Chondrocyte (in vitro differentiated cells): ENCODE data around the gene PLA2G5. TPM values are rescaled to one million over a fixed set of nuclear protein-coding genes. Genes with fewer than 3 reads are reported as not detected.

Experiments
- DNase-seq: peaks from one replicate; pipeline ENCODE4 v3.0.0; 2021; ENCODE audit warnings: mixed read lengths, low spot score
- H3K27ac Mint-ChIP-seq: one replicate; pipeline ENCODE4 v1.8.0; 2021; ENCODE audit warnings: mild to moderate bottlenecking, moderate library complexity, mixed read lengths; ENCODE audit not compliant: unreplicated experiment
- H3K27me3 Mint-ChIP-seq: 2 replicates; pipeline ENCODE4 v1.8.0; 2021; ENCODE audit warnings: low read depth, mixed read lengths
- H3K36me3 Mint-ChIP-seq: 2 replicates; pipeline ENCODE4 v1.8.0; 2021; ENCODE audit warnings: low read depth, mixed read lengths
- H3K4me1 Mint-ChIP-seq: 2 replicates; pipeline ENCODE4 v1.8.0; 2021; ENCODE audit warnings: low read depth, mild to moderate bottlenecking, mixed read lengths
- H3K4me3 Mint-ChIP-seq: one replicate; pipeline ENCODE4 v1.8.0; 2021; ENCODE audit warnings: mild to moderate bottlenecking, moderate library complexity, mixed read lengths; ENCODE audit not compliant: unreplicated experiment
- H3K9me3 Mint-ChIP-seq: 2 replicates; pipeline ENCODE4 v1.8.0; 2021; ENCODE audit warnings: low read depth, mixed read lengths
- CTCF ChIP-seq: fragments of 200-600 bp; sonication (generic); IDR thresholded peaks from 2 replicates; pipeline ENCODE4 v1.5.0; 2021; ENCODE audit warnings: antibody characterized with exemption, mild to moderate bottlenecking, moderate library complexity
- total RNA-seq: library from RNA; stranded (reverse); gene quantifications from 3 replicates; pipeline ENCODE4 v1.2.1, GENCODE V29; 2021

PLA2G5 gene
- total RNA-seq, 1 donor from 2014 or later: not detected

- Mint-ChIP-seq H3K9me3 (peaks cover 18% of the 10 kb centered on the region), H3K4me1 (no peaks in the 10 kb centered on the region), H3K36me3 (no peaks in the 10 kb centered on the region), H3K4me3 (no peak overlapping the region), H3K27me3 (peaks cover 18% of the 10 kb centered on the region), H3K27ac (no peak overlapping the region)
- TF ChIP-seq CTCF: no peak
- DNase-seq: no peak
Observed at GRCh38 chr1:20031161-20031560, 38.8 kb upstream of the PLA2G5 start.

GRCh38 chr1:20031836-20032235 is 38.2 kb upstream of the PLA2G5 start:
- no peak for DNase-seq
- H3K27ac Mint-ChIP-seq: no peak overlapping the region
- H3K27me3 Mint-ChIP-seq: peaks cover 18% of the 10 kb centered on the region
- H3K4me3 Mint-ChIP-seq: no peak overlapping the region
- H3K36me3 Mint-ChIP-seq: no peaks in the 10 kb centered on the region
- TF ChIP-seq CTCF: no peak
- H3K9me3 Mint-ChIP-seq: peaks cover 14% of the 10 kb centered on the region
- H3K4me1 Mint-ChIP-seq: no peaks in the 10 kb centered on the region

- Mint-ChIP-seq H3K27me3 (peaks cover 16% of the 10 kb centered on the region), H3K9me3 (peaks cover 16% of the 10 kb centered on the region), H3K4me1 (no peaks in the 10 kb centered on the region), H3K4me3 (no peak overlapping the region), H3K27ac (no peak overlapping the region), H3K36me3 (no peaks in the 10 kb centered on the region)
- DNase-seq: no peak
- TF ChIP-seq CTCF: no peak
Observed at GRCh38 chr1:20032425-20032824, 37.6 kb upstream of the PLA2G5 start.

GRCh38 chr1:20033420-20033819 is 36.6 kb upstream of the PLA2G5 start:
- Mint-ChIP-seq H3K36me3 (no peaks in the 10 kb centered on the region), H3K9me3 (peaks cover 13% of the 10 kb centered on the region), H3K27me3 (peaks cover 16% of the 10 kb centered on the region), H3K4me3 (no peak overlapping the region), H3K27ac (no peak overlapping the region), H3K4me1 (no peaks in the 10 kb centered on the region)
- TF ChIP-seq CTCF: no peak
- no peak for DNase-seq

- no peak overlapping the region for H3K27ac Mint-ChIP-seq
- no peaks in the 10 kb centered on the region for H3K36me3 Mint-ChIP-seq
- H3K4me1 Mint-ChIP-seq: no peaks in the 10 kb centered on the region
- no peak for TF ChIP-seq CTCF
- no peak overlapping the region for H3K4me3 Mint-ChIP-seq
- H3K9me3 Mint-ChIP-seq: peaks cover 13% of the 10 kb centered on the region
- peaks cover 10% of the 10 kb centered on the region for H3K27me3 Mint-ChIP-seq
- no peak for DNase-seq
Observed at GRCh38 chr1:20035114-20035513, 34.9 kb upstream of the PLA2G5 start.
